ENCODE data around the gene MLXIPL.
A peak's percentile ranks its signal among the peaks of the same experiment; 100 is the strongest.

The MLXIPL gene

DNA sequence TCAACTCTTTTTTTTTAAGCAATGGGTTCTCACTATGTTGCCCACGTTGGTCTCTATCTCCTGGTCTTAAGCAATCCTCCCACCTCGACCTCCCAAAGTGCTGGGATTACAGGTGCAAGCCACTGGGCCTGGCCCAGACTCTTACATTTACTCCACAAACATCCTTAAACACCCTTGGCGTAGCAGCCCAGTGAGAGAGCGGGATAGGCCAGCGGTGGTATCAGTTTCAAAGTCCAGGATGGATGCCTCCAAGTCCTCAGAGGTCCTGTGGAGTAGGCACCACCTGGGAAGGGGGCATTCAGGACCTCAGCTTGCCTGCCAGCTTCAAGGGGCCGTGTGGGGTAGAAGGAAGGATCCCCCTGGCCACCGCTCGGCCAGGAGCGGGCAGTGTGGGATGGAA is 25.3 kb upstream of the MLXIPL start:
- Histone ChIP-seq H3K4me3 (ENCODE audit: low read depth, low read length) (no peak overlapping the region), H2AFZ (no peak overlapping the region), H3K27me3 (ENCODE audit: control insufficient read depth, insufficient read depth, low read length) (no peaks in the 10 kb centered on the region), H3K27ac (no peak overlapping the region), H3K4me2 (ENCODE audit: low read length) (no peak overlapping the region), H3K79me2 (no peaks in the 10 kb centered on the region), H3K36me3 (ENCODE audit: control insufficient read depth, insufficient read depth, low read length) (no peaks in the 10 kb centered on the region), H3K9me3 (ENCODE audit: control insufficient read depth, low read length) (no peaks in the 10 kb centered on the region), H3K9ac (no peak overlapping the region), H3K4me1 (no peaks in the 10 kb centered on the region)
- TF ChIP-seq, protein P1, sequence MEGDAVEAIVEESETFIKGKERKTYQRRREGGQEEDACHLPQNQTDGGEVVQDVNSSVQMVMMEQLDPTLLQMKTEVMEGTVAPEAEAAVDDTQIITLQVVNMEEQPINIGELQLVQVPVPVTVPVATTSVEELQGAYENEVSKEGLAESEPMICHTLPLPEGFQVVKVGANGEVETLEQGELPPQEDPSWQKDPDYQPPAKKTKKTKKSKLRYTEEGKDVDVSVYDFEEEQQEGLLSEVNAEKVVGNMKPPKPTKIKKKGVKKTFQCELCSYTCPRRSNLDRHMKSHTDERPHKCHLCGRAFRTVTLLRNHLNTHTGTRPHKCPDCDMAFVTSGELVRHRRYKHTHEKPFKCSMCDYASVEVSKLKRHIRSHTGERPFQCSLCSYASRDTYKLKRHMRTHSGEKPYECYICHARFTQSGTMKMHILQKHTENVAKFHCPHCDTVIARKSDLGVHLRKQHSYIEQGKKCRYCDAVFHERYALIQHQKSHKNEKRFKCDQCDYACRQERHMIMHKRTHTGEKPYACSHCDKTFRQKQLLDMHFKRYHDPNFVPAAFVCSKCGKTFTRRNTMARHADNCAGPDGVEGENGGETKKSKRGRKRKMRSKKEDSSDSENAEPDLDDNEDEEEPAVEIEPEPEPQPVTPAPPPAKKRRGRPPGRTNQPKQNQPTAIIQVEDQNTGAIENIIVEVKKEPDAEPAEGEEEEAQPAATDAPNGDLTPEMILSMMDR (IDR thresholded peaks at IDR 0.05), result no peak

DNA sequence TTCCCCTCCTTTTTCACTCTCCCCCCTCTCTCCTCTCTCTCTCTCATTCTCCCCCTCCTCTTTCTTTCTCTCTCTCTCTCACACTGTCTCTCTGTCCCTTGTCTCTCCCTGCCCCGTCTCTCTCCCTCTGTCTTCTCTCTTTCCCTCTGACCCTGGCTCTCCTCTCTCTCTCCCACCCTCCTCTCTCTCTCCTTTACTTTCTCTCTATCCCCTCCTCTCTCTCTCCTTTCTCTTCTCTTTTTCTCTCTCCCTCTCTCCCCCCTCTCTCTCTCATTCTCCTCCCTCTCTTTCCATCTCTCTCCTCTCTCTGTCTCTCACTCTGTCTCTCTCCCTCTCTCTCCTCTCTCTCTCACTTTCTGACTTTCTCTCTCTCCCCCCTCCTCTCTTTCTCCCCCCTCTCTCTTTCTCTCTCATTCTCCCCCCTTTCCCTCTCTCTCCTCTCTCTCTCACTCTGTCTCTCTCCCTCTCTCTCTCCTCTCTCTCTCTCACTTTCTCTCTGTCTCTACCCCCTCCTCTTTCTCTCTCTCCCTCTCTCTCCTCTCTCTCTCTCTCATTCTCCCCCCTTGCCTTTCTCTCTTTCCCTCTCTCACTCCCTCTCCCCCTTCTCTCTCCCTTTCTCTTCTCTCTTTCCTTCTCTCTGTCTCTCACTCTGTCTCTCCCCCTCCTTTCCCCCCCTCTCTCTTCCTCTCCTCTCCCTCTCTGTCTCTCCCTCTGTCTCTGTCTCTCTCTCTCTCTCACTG is 24.4 kb upstream of the MLXIPL start:
- no peaks in the 10 kb centered on the region for H3K27me3 ChIP-seq (ENCODE audit: control insufficient read depth, insufficient read depth, low read length)

DNA sequence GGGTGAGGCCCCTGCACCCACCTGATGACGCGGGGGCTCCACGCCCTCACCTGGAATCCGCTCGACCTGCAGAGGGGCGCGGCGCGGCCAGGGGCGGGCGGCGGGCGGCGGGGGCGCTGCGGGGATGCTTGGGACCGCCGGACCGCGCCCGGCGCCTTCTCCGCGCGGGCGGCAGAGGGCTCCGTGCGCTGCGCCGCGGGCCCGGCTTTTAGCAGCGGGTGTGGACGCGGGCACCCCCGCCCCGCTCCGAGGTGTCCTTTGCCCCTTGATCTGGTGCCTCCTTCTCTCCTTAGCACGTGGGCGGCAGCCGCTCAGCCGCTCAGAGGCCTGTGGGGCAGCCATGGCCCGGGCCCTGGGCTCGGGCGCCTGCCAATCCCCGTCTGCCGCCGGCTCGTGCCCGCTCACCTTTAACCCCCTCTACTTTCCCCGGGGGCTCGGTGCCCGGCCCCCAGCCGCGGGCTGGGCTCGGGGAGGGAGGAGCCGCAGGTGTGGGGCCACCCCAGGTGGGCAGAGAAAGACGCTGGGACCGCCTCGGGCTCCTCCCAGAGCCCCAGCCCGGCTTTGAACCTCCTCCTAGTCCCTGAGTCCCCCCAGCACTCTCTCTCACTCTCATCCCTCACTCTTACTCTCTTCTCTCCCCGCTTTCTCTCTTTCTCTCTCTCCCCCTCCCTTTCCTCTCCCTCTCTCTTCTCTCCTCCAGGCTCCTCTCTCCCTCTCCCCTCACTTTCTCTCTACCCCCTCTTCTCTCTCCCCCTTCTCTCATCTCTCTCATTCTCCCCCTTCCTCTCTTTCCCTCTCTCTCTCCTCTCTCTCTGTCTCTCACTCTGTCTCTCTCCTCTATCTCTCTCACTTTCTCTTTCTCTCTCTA is 23.6 kb upstream of the MLXIPL start:
- peak overlapping the region; percentile 39 for H3K4me3 ChIP-seq (ENCODE audit: low read depth, low read length)
- no peaks in the 10 kb centered on the region for H3K36me3 ChIP-seq (ENCODE audit: control insufficient read depth, insufficient read depth, low read length)
- H3K27me3 ChIP-seq (ENCODE audit: control insufficient read depth, insufficient read depth, low read length), result no peaks in the 10 kb centered on the region
- H3K27ac ChIP-seq, result no peak overlapping the region
- TF ChIP-seq, protein P1 (IDR thresholded peaks at IDR 0.05), result no peak
- H3K79me2 ChIP-seq, result no peaks in the 10 kb centered on the region
- H3K9ac ChIP-seq, result no peak overlapping the region
- no peaks in the 10 kb centered on the region for H3K9me3 ChIP-seq (ENCODE audit: control insufficient read depth, low read length)
- peak overlapping the region; percentile 99 for H2AFZ ChIP-seq
- peak overlapping the region; percentile 77 for H3K4me2 ChIP-seq (ENCODE audit: low read length)
- H3K4me1 ChIP-seq, result no peaks in the 10 kb centered on the region

More for the DNA sequence above, 24.4 kb upstream of the MLXIPL start:
- Histone ChIP-seq H3K4me2 (ENCODE audit: low read length) (no peak overlapping the region), H3K9ac (no peak overlapping the region), H3K27ac (no peak overlapping the region), H3K9me3 (ENCODE audit: control insufficient read depth, low read length) (no peaks in the 10 kb centered on the region), H2AFZ (peak overlapping the region; percentile 99), H3K36me3 (ENCODE audit: control insufficient read depth, insufficient read depth, low read length) (no peaks in the 10 kb centered on the region), H3K79me2 (no peaks in the 10 kb centered on the region), H3K4me1 (no peaks in the 10 kb centered on the region), H3K4me3 (ENCODE audit: low read depth, low read length) (no peak overlapping the region)
- TF ChIP-seq, protein P1 (IDR thresholded peaks at IDR 0.05), result no peak

DNA sequence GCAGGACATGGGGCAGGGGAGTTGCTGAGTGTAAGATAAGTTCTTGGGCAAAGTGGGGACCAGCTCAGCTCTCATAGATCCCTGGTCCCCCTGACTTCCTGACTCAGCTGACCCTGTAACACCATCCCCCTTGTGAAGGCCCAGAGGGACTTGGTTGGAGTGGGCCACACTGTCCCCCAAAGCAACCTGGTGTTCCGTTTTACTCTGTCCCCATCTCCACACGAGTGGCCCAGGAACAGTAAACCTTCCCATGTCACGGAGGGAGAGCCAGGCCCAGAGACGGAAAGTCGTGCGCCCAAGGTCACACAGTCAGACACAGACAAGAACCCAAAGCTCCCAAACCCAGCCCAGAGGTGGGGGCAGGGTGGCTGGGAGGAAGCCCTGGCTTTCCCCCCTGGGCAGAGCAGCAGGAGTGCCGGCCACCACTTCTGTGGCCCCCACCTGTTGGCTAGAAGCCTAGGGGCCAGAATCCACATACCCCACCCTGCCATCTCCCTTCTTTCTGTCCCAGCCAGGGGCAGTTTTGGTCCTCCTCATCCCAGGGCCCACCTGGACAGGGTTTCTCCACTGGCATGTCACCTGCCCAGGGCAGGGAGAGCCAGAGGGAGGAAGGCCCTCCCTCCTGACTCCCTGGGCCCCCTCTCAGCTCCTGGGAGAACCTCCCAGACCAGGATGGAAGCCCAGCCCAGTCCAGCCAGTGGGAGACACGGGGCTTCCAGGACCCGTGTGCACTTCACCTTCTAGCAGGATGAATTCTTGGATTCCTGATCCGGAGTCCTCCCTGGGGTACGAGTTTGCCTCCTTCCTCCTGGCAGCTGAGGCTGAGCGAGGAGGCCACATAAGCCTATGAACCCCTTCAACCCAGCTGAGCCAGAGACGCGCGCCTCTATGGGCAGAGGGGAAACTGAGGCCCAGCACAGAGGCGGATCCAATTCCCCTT is 22.7 kb upstream of the MLXIPL start:
- Histone ChIP-seq H3K27me3 (ENCODE audit: control insufficient read depth, insufficient read depth, low read length) (no peaks in the 10 kb centered on the region), H2AFZ (no peak overlapping the region), H3K9me3 (ENCODE audit: control insufficient read depth, low read length) (no peaks in the 10 kb centered on the region), H3K79me2 (no peaks in the 10 kb centered on the region), H3K9ac (no peak overlapping the region), H3K4me1 (no peaks in the 10 kb centered on the region), H3K4me3 (ENCODE audit: low read depth, low read length) (no peak overlapping the region), H3K27ac (no peak overlapping the region), H3K4me2 (ENCODE audit: low read length) (peak overlapping the region; percentile 77), H3K36me3 (ENCODE audit: control insufficient read depth, insufficient read depth, low read length) (no peaks in the 10 kb centered on the region)
- TF ChIP-seq, protein P1 (IDR thresholded peaks at IDR 0.05), result no peak
